ENCODE results near the gene RIN3. TPM values are rescaled to one million over a fixed set of nuclear protein-coding genes. Genes with fewer than 3 reads are reported as not detected.

Gene RIN3
- total RNA-seq, 1 experiment from 2014 or later: 4.8 TPM

DNA sequence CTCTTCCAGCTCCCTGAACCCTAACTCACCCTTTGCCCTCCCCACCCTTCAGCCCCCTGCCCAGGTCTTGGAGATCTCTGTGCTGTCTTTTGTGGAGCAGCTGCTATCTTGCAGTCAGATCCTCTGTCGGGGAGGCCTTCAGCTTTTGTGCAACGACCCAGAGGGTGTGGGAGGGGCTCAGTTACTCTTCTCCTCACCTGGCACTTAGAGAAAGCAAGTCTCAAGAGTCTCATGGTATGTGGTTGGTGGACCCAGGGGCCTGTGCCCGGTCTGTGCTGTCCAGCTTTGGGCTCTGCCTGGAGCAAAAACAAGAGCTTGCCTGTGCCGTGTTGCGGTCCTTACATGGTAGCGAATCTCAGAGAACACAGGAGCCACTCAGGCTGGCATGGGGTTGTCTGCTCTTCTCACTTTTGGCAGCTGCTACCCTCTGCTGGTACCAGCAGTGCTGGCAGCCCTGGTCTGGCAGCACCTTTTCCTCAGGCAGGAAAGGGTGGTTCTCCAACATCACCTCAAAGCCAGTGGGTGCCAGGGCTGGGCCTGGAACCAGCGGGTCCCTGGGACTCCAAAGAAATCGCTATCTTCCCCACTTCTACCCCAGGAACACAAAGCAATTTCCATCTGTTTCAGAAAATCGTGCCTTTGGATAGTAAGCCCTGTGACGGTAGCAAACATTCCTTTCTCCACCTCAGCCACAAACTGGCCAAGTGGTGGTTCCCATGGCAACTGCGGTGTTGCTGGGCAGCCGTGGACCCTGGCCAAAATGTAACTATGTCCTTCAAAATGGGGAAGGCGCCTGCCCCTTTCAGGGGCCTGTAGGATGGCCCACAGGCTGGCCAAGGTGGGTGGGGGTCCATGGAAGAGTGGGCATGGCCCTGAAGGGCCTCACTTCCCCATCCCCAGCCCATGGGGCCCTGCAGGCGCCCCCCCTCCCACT is 90.0 kb downstream of the RIN3 start:
- Histone ChIP-seq H3K4me1 (ENCODE audit: insufficient read depth, low read length) (peaks cover 47% of the 10 kb centered on the region), H3K4me2 (ENCODE audit: low read length) (no peak overlapping the region), H3K79me2 (ENCODE audit: low read length) (no peaks in the 10 kb centered on the region), H3K27me3 (ENCODE audit: low read length) (no peaks in the 10 kb centered on the region), H4K20me1 (ENCODE audit: low read length) (no peaks in the 10 kb centered on the region), H3K9ac (ENCODE audit: low read length) (no peak overlapping the region), H3K36me3 (ENCODE audit: low read depth, low read length) (no peaks in the 10 kb centered on the region), H2AFZ (ENCODE audit: low read length) (no peak overlapping the region), H3K4me3 (ENCODE audit: low read length) (no peak overlapping the region), H3K9me2 (replicated peaks; ENCODE audit: low read length) (no peaks in the 10 kb centered on the region), H3K9me3 (ENCODE audit: low read length) (no peaks in the 10 kb centered on the region), H3F3A (ENCODE audit: low read length, unreplicated experiment) (peaks cover 13% of the 10 kb centered on the region), H3K27ac (ENCODE audit: low read length) (no peak overlapping the region)
- peak; percentile 68 for DNase-seq
- BruUV-seq (replicated peaks): no TSS peak
- intact Hi-C loops (cut with micrococcal nuclease): loop anchor here (5.0 to 10.0 kb wide), 2 partner anchors 181 to 466 kb away; no protein-coding TSS in a partner anchor
- CTCF ChIA-PET: no interaction called here
- TF ChIP-seq EZH2phosphoT487 (IDR thresholded peaks at IDR 0.05; ENCODE audit: borderline replicate concordance, low read length): no peak
- TF ChIP-seq EZH2 (IDR thresholded peaks at IDR 0.05; ENCODE audit: low read length, unreplicated experiment): no peak
- TF ChIP-seq, protein P1, sequence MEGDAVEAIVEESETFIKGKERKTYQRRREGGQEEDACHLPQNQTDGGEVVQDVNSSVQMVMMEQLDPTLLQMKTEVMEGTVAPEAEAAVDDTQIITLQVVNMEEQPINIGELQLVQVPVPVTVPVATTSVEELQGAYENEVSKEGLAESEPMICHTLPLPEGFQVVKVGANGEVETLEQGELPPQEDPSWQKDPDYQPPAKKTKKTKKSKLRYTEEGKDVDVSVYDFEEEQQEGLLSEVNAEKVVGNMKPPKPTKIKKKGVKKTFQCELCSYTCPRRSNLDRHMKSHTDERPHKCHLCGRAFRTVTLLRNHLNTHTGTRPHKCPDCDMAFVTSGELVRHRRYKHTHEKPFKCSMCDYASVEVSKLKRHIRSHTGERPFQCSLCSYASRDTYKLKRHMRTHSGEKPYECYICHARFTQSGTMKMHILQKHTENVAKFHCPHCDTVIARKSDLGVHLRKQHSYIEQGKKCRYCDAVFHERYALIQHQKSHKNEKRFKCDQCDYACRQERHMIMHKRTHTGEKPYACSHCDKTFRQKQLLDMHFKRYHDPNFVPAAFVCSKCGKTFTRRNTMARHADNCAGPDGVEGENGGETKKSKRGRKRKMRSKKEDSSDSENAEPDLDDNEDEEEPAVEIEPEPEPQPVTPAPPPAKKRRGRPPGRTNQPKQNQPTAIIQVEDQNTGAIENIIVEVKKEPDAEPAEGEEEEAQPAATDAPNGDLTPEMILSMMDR (conservative IDR thresholded peaks at IDR 0.05; ENCODE audit: low read depth, low read length): peak; percentile 68
- ATAC-seq: peak; percentile 33
- POLR2A ChIA-PET (ENCODE audit: unreplicated experiment): interaction anchor here (0.6 kb wide), 1 partner anchor 450 kb away, joined by 3 read pairs; no protein-coding TSS in a partner anchor

DNA sequence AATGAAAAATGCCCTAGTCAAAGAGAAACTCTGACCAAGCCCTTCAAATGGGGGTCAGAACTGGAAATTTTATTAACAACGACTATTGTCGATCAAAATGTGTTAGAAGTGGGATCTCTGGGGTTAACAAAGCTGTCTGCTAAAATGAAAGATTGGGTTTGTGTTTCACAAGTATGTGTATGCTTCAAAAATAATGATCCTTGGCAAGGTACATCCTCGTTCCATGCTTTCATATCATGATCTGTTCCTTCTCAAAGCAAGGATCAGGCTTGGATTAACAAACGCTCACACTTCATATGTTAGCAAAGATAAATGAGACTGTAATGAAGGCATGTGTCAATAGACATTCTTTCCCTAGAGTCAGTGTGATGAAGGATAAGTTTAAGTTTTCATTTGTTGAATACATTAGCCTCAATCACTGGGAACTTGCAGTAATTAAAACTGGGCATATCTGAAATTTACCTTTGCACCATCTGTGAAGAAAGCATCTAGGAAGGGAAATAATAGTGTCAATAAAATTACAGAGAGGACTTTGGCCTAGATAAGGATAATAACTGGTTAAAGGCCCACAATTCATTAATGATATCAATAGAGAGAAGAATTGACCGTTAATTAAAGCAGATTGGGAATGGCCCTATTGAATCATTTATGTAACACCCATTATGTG is 91.8 kb downstream of the RIN3 start:
- no peak overlapping the region for H2AFZ ChIP-seq (ENCODE audit: low read length)
- no peak overlapping the region for H3K4me2 ChIP-seq (ENCODE audit: low read length)
- DNase-seq: no peak
- peaks cover 53% of the 10 kb centered on the region for H3K4me1 ChIP-seq (ENCODE audit: insufficient read depth, low read length)
- H4K20me1 ChIP-seq (ENCODE audit: low read length): no peaks in the 10 kb centered on the region
- peaks cover 23% of the 10 kb centered on the region for H3F3A ChIP-seq (ENCODE audit: low read length, unreplicated experiment)
- 0 out of 2 replicates have a peak overlapping the region, but pooled peaks have one; percentile 96 for H3K27ac ChIP-seq (ENCODE audit: low read length)
- H3K9me2 ChIP-seq (replicated peaks; ENCODE audit: low read length): no peaks in the 10 kb centered on the region
- H3K9ac ChIP-seq (ENCODE audit: low read length): no peak overlapping the region
- ATAC-seq: no peak
- H3K9me3 ChIP-seq (ENCODE audit: low read length): no peaks in the 10 kb centered on the region
- H3K4me3 ChIP-seq (ENCODE audit: low read length): no peak overlapping the region
- H3K27me3 ChIP-seq (ENCODE audit: low read length): no peaks in the 10 kb centered on the region
- BruUV-seq (replicated peaks): no TSS peak
- TF ChIP-seq EZH2 (IDR thresholded peaks at IDR 0.05; ENCODE audit: low read length, unreplicated experiment) (no peak), EZH2phosphoT487 (IDR thresholded peaks at IDR 0.05; ENCODE audit: borderline replicate concordance, low read length) (no peak)
- TF ChIP-seq, protein P1 (conservative IDR thresholded peaks at IDR 0.05; ENCODE audit: low read depth, low read length): no peak
- ChIA-PET POLR2A (ENCODE audit: unreplicated experiment) (no interaction called here), CTCF (no interaction called here)
- H3K36me3 ChIP-seq (ENCODE audit: low read depth, low read length): no peaks in the 10 kb centered on the region
- no peaks in the 10 kb centered on the region for H3K79me2 ChIP-seq (ENCODE audit: low read length)
- intact Hi-C loops (cut with micrococcal nuclease): loop anchor here (5.0 to 10.0 kb wide), 2 partner anchors 103 to 179 kb away; no protein-coding TSS in a partner anchor

Data from PC-3 (cell line).